OCI-LY1 (cell line): ENCODE results near the gene CEP78.

ENCODE experiments used
- EZH2 ChIP-seq: fragments of 200-600 bp; sonication (generic), shearing (Covaris generic); IDR thresholded peaks from 2 replicates; pipeline ENCODE4 v1.8.0; 2017; ENCODE audit warnings: borderline replicate concordance, mixed run types, mild to moderate bottlenecking, antibody characterized with exemption, low read length, moderate library complexity, mixed read lengths
- TF ChIP-seq, protein P1 (sequence below): fragments of 200-600 bp; sonication (generic), shearing (Covaris generic); IDR thresholded peaks from 2 replicates; pipeline ENCODE4 v1.5.1; 2017; ENCODE audit warnings: mild to moderate bottlenecking, antibody characterized with exemption, low read length, moderate library complexity, mixed read lengths

DNA sequence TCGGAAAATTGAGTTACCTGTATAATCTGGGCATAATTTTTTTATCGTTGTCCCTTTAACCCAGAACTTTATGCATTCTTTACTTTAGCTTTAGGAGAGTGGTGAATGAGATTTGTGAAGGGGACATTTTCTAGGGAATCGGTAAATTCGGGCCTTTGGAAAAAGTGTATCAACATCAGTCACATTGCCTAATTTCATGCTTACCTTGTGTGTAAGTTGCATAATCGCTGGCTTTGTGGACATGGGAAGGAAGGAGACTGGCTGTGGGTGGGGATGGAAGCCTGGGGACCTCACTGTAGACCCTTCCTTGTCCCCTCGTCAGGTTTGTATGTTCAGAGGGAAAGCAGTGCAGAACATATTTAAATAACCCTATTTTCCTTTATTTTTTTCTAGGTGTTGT, 64.3 kb downstream of the CEP78 start:
- TF ChIP-seq, protein P1, sequence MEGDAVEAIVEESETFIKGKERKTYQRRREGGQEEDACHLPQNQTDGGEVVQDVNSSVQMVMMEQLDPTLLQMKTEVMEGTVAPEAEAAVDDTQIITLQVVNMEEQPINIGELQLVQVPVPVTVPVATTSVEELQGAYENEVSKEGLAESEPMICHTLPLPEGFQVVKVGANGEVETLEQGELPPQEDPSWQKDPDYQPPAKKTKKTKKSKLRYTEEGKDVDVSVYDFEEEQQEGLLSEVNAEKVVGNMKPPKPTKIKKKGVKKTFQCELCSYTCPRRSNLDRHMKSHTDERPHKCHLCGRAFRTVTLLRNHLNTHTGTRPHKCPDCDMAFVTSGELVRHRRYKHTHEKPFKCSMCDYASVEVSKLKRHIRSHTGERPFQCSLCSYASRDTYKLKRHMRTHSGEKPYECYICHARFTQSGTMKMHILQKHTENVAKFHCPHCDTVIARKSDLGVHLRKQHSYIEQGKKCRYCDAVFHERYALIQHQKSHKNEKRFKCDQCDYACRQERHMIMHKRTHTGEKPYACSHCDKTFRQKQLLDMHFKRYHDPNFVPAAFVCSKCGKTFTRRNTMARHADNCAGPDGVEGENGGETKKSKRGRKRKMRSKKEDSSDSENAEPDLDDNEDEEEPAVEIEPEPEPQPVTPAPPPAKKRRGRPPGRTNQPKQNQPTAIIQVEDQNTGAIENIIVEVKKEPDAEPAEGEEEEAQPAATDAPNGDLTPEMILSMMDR, result no peak
- TF ChIP-seq EZH2, result no peak
